Stimulated activated memory B cell treated with anti-CD40 and anti-IgM and Interleukin-4, amounts not matched to agents 10 μg/mL and 1 μg/mL and 100 μg/mL, for 72 hours (primary cell): ENCODE data around the gene TMEM244.
"Not testable (repeated sequence)": the region's sequence is repeated elsewhere in the genome, so short reads cannot be mapped to it uniquely, and the experiment has no call there.

Source experiments
- ATAC-seq: fragments of 150-1000 bp; cut with Tn5 transposase; 2 replicates; pipeline ENCODE4 v1.10.0; 2021
- H3K27ac Mint-ChIP-seq: one replicate; pipeline ENCODE4 v1.8.0; 2022; ENCODE audit warnings: mild to moderate bottlenecking, mixed read lengths
- H3K27me3 Mint-ChIP-seq: one replicate; pipeline ENCODE4 v1.8.0; 2022; ENCODE audit warnings: mixed read lengths
- H3K36me3 Mint-ChIP-seq: one replicate; pipeline ENCODE4 v1.8.0; 2022; ENCODE audit warnings: mixed read lengths
- H3K4me1 Mint-ChIP-seq: one replicate; pipeline ENCODE4 v1.8.0; 2022; ENCODE audit warnings: mixed read lengths
- H3K4me3 Mint-ChIP-seq: one replicate; pipeline ENCODE4 v1.8.0; 2022; ENCODE audit warnings: mild to moderate bottlenecking, moderate library complexity, mixed read lengths
- H3K9me3 Mint-ChIP-seq: one replicate; pipeline ENCODE4 v1.8.0; 2022; ENCODE audit warnings: mixed read lengths

TMEM244 gene

DNA sequence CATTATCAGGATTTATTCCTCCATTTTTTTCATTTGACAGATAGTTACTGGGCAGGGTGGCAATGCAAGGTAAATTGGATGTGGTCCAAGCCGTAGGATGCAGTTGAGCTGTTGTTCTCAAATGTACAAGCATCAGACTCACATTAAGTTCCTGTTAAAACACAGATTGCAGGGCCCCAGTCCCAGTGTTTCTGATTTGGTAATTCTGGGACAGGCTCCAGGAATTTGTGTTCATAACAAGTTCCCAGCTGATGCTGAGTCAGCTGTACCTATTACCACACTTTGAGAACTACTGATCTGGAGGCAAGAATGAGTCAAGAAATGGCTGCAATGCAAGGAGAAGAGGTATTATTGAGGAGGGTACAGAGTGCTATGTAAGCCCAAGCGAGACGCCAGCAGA is 11.7 kb downstream of the TMEM244 start:
- Mint-ChIP-seq H3K27ac (no peak overlapping the region), H3K9me3 (no peaks in the 10 kb centered on the region), H3K4me3 (no peak overlapping the region), H3K27me3 (peaks cover 19% of the 10 kb centered on the region), H3K4me1 (no peaks in the 10 kb centered on the region), H3K36me3 (no peaks in the 10 kb centered on the region)
- ATAC-seq: no peak

DNA sequence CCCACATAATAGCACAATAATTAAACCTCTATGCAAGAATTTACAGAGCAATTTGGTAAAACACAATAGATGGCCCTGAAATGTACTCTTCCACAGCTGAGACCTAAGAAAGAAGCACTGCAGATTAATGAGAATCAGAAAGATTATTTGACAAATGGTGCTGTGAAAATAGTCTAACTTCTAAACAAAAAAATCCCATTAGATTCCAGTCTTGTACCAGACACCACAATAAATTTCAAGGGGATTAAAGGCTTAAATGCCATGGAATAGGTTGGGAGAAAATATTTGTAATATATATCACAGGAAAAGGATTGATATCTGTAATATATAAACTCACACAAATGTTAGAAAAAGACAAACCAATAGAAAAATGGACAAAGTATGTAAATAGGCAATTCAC is 14.4 kb downstream of the TMEM244 start:
- Mint-ChIP-seq H3K9me3 (no peaks in the 10 kb centered on the region), H3K4me1 (no peaks in the 10 kb centered on the region), H3K36me3 (no peaks in the 10 kb centered on the region), H3K4me3 (no peak overlapping the region), H3K27me3 (peaks cover 19% of the 10 kb centered on the region), H3K27ac (no peak overlapping the region)
- ATAC-seq: no peak

DNA sequence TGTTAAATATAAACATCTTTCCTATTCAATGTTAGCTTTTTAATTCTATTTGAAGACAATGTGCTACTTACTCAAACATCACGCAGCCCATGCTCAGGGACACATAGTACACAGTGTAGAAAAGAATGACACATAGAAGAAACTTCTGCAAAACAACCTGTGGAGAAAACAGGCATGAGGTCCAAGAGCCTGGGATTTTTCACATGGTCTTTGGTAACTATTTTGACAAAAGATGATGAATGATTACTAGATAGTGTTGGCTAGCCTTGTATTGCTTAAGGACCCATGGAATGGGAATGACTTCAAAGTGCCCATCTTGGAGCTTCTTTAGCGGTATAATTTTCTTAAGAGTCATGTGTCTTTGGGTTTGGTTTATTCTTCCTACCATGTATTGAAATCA is 15.4 kb downstream of the TMEM244 start:
- no peaks in the 10 kb centered on the region for H3K36me3 Mint-ChIP-seq
- no peak overlapping the region for H3K27ac Mint-ChIP-seq
- H3K4me3 Mint-ChIP-seq: no peak overlapping the region
- H3K27me3 Mint-ChIP-seq: peaks cover 19% of the 10 kb centered on the region
- no peaks in the 10 kb centered on the region for H3K4me1 Mint-ChIP-seq
- H3K9me3 Mint-ChIP-seq: no peaks in the 10 kb centered on the region
- no peak for ATAC-seq

DNA sequence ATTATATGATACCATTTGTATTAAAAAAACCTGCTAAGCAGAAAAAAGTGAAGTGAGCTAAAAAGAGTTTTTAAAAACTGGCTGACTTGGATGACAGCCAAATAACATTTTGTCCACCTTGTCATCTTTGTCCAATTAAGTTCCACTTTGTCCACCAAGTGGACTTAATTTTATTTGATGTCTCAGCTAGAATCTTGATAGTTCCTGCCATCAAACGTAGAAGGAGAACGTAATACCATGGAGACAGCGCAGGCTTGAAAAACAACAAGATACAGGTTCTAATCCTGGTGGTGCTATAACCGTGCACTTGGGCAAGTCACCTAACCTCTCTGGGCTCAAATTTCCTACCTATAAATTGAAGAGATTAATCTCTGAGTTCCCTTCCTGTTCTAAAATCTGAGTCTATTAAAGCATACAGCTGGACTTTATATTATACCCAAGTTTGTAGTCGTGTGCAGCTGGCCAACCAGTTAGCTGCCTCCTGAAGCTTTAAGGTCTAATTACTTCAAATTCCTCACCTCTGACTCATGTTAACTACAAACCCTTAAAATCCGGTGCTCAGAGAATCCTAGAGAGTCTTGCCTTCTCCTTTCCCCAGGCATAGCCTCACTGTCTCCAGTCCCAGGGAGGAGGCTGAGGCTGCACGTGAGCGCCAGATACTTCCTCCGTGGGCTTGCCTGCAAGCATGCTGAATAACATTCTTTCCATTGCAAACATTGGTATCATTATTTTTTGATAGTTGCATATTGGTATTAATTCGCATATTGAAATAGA is 16.8 kb downstream of the TMEM244 start:
- Mint-ChIP-seq H3K4me1 (no peaks in the 10 kb centered on the region), H3K27me3 (peaks cover 20% of the 10 kb centered on the region), H3K9me3 (no peaks in the 10 kb centered on the region), H3K27ac (no peak overlapping the region), H3K4me3 (no peak overlapping the region), H3K36me3 (no peaks in the 10 kb centered on the region)
- no peak for ATAC-seq

DNA sequence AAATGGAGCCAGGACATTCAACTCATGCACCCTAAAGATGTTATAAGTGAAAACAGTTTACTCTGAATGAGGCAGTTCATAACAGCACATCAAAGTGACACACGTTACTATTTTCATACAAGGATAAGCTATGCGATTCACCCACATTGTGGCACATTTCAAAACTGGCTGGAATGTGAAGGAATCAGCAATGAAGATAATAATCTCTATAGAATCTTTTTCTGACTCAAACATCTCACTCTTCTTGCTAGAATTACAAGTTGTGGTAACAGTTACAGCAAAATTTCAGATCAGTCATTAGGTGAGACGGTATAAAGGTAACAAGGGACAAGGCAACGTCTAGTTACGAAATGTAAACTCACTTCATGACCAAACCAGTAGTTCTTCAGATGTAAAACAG is 17.5 kb downstream of the TMEM244 start:
- H3K9me3 Mint-ChIP-seq: no peaks in the 10 kb centered on the region
- no peak overlapping the region for H3K4me3 Mint-ChIP-seq
- H3K27ac Mint-ChIP-seq: no peak overlapping the region
- H3K4me1 Mint-ChIP-seq: no peaks in the 10 kb centered on the region
- ATAC-seq: no peak
- peaks cover 24% of the 10 kb centered on the region for H3K27me3 Mint-ChIP-seq
- no peaks in the 10 kb centered on the region for H3K36me3 Mint-ChIP-seq

DNA sequence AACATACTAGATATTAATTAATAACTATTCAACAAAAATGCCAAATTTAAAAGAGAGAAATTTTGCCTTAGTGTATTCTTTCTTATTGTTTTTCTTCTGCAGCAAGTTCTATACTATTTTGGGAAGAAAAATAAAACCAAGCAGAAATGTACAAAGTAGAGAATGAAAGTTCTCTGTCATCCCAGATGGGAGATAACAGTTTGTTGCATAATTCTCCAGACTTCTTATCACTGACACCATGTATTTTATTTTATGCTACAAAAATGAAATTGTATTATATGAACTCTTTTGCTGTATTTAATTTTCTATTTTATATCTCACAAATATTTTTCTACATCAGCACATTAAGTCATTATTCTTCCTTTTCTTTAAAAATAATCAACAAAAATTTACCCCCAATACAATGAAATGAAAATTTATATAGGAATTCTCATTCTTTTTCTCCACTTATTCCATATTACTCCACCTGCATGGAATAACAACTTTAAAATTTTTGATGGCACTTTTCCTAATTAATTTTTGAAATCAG is 18.2 kb downstream of the TMEM244 start:
- Mint-ChIP-seq H3K27me3 (peaks cover 20% of the 10 kb centered on the region), H3K27ac (no peak overlapping the region), H3K4me3 (no peak overlapping the region), H3K36me3 (no peaks in the 10 kb centered on the region), H3K9me3 (no peaks in the 10 kb centered on the region), H3K4me1 (no peaks in the 10 kb centered on the region)
- ATAC-seq: no peak

DNA sequence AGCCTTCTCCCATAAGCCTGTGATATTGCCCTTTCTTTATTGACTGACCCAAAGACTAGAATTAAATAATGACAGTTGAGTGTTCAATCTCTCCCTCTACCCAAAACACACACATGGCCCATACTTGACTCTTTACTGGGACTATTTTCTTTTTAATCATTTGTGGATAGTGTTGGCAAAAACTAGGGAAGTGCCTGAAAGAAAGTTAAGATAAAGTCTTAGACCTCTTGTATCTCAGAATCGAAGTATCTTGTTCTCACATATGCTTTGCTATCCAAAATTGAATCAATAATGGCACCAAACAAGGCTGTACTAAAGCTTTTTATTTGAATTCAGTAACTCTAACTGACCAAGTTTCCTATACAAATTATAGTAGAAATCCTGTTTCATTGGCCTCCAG is 19.0 kb downstream of the TMEM244 start:
- ATAC-seq: no peak
- Mint-ChIP-seq H3K27me3 (peaks cover 14% of the 10 kb centered on the region), H3K27ac (no peak overlapping the region), H3K4me3 (no peak overlapping the region), H3K36me3 (no peaks in the 10 kb centered on the region), H3K4me1 (no peaks in the 10 kb centered on the region), H3K9me3 (no peaks in the 10 kb centered on the region)

DNA sequence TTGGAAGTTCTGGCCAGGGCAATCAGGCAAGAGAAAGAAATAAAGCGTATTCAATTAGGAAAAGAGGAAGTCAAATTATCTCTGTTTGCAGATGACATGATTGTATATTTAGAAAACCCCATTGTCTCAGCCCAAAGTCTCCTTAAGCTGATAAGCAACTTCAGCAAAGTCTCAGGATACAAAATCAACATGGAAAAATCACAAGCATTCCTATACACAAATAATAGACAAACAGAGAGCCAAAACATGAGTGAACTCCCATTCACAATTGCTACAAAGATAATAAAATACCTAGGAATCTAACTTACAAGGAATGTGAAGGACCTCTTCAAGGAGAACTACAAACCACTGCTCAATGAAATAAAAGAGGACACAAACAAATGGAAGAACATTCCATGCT is 21.6 kb downstream of the TMEM244 start:
- not testable (repeated sequence) for H3K36me3 Mint-ChIP-seq

DNA sequence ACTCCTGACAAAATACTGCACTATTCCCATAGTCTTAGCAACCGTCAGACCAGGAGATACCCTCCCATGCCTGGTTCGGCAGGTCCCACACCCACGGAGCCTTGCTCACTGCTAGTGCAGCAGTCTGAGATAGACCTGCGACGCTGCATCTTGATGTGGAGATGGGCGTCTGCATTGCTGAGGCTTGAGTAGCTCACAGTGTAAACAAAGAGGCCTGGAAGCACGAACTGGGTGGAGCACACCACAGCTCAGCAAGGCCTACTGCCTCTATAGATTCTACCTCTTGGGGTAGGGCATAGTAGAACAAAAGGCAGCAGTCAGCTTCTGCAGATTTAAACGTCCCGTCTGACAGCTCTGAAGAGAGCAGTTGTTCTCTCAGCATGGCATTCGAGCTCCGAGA is 25.4 kb downstream of the TMEM244 start:
- Mint-ChIP-seq H3K9me3 (peaks cover 5% of the 10 kb centered on the region), H3K4me3 (no peak overlapping the region), H3K27me3 (peaks cover 14% of the 10 kb centered on the region), H3K27ac (no peak overlapping the region), H3K36me3 (no peaks in the 10 kb centered on the region), H3K4me1 (no peaks in the 10 kb centered on the region)
- ATAC-seq: no peak

More for the DNA sequence above, 21.6 kb downstream of the TMEM244 start:
- H3K9me3 Mint-ChIP-seq, ATAC-seq, H3K4me3 Mint-ChIP-seq, H3K4me1 Mint-ChIP-seq, H3K27ac Mint-ChIP-seq: not testable (repeated sequence)
- peaks cover 14% of the 10 kb centered on the region for H3K27me3 Mint-ChIP-seq

DNA sequence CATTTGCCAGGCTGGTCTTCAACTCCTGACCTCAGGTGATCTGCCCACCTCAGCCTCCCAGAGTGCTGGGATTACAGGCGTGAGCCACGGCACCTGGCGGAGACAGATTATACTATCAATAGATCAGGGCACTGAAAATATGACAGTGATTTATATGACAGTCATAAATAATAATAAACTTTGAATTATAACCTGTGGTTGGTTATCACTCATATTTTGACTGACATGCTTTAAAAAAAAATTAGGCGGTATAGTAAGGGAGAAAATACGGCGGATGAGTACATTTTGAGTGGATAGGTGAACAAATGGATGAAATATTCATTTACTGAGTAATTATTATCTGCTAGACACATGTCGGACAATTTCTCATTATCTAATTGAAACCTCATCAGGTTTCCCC is 28.8 kb downstream of the TMEM244 start:
- Mint-ChIP-seq H3K27ac (no peak overlapping the region), H3K4me1 (no peaks in the 10 kb centered on the region), H3K36me3 (no peaks in the 10 kb centered on the region), H3K9me3 (peaks cover 5% of the 10 kb centered on the region), H3K27me3 (no peaks in the 10 kb centered on the region), H3K4me3 (no peak overlapping the region)
- ATAC-seq: no peak

DNA sequence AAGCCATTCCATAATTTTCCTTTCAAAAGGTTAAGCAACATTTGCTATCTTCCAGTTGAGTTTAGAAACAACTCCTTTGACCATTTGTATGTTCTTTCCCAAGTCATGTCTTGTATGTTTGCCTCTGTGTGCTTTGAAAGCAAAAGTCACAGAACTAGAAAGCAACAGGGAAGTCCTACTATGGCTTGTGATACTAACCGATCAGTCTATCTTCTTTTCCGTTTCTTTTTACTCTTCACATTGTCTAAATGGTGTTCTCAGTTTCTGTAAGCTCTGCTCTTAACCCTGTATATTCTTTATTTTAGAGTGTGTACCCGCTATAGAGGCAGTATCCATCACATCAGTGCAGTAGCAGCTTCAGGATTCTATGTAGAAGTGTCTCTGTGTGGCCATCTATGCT is 32.9 kb downstream of the TMEM244 start:
- no peak overlapping the region for H3K27ac Mint-ChIP-seq
- H3K27me3 Mint-ChIP-seq: no peaks in the 10 kb centered on the region
- no peaks in the 10 kb centered on the region for H3K9me3 Mint-ChIP-seq
- H3K36me3 Mint-ChIP-seq: no peaks in the 10 kb centered on the region
- no peak overlapping the region for H3K4me3 Mint-ChIP-seq
- no peaks in the 10 kb centered on the region for H3K4me1 Mint-ChIP-seq
- ATAC-seq: no peak

DNA sequence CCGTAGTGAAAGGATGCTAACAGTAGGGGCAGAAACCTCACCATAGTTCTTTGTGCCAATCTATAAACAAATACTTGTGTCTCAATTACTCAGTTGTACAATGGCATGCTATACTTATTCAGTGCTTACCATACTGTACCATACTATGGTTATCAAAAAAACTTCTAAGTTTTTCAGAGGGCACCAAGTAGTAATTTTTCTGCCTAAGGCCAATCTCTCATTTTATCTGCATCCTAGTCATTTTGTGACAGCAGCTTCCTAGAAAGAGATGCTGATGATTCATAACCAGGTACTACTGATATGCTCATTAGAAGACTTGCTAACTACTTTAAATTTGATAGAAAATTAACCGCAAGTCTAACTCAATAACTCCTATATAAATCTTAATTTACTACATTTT is 42.9 kb downstream of the TMEM244 start:
- Mint-ChIP-seq H3K9me3 (no peaks in the 10 kb centered on the region), H3K4me1 (peaks cover 9% of the 10 kb centered on the region), H3K4me3 (no peak overlapping the region), H3K27ac (no peak overlapping the region), H3K27me3 (peaks cover 40% of the 10 kb centered on the region), H3K36me3 (no peaks in the 10 kb centered on the region)
- ATAC-seq: no peak

DNA sequence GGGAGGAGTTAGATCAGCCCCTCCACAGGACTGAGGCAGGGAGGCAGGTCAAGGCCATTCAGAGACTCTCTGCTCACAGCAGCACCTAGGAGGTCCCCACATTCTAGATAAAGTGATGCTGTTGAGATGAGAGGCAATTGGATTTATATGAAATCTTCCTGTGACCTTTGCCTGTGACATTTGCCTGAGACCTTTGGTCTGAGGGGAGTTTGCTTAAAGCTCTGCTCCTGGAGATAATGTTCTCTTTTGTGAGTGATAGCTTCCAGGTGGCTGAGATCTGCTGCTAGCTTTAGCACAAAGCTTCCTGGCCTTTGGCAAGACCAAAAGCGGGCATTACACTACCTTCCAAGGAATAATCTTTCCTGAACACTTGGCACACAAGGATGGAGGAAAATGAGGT is 43.3 kb downstream of the TMEM244 start:
- H3K4me3 Mint-ChIP-seq: no peak overlapping the region
- H3K9me3 Mint-ChIP-seq: no peaks in the 10 kb centered on the region
- peaks cover 40% of the 10 kb centered on the region for H3K27me3 Mint-ChIP-seq
- peaks cover 9% of the 10 kb centered on the region for H3K4me1 Mint-ChIP-seq
- no peak overlapping the region for H3K27ac Mint-ChIP-seq
- no peaks in the 10 kb centered on the region for H3K36me3 Mint-ChIP-seq
- no peak for ATAC-seq

DNA sequence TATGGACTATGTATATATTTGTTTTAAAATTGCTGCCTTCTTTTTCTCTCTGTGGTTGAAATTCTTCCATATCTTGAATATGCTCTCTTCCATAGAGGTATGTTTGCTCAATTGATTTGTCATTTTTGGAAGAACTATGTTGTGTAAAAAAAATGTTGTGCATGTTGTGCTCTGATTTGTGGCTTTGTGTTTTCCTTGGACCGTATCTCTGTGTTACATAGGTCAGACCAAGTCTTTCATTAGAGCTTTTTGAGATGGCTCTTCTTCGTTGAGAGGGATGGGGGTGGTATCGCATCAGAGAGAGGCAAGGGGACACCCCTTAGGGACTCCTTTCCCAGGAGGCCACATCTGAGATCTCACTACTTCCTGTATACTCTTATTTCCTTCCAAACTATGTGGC is 43.8 kb downstream of the TMEM244 start:
- Mint-ChIP-seq H3K27ac (no peak overlapping the region), H3K36me3 (no peaks in the 10 kb centered on the region), H3K9me3 (no peaks in the 10 kb centered on the region), H3K27me3 (peaks cover 40% of the 10 kb centered on the region), H3K4me1 (peaks cover 9% of the 10 kb centered on the region), H3K4me3 (no peak overlapping the region)
- ATAC-seq: no peak

DNA sequence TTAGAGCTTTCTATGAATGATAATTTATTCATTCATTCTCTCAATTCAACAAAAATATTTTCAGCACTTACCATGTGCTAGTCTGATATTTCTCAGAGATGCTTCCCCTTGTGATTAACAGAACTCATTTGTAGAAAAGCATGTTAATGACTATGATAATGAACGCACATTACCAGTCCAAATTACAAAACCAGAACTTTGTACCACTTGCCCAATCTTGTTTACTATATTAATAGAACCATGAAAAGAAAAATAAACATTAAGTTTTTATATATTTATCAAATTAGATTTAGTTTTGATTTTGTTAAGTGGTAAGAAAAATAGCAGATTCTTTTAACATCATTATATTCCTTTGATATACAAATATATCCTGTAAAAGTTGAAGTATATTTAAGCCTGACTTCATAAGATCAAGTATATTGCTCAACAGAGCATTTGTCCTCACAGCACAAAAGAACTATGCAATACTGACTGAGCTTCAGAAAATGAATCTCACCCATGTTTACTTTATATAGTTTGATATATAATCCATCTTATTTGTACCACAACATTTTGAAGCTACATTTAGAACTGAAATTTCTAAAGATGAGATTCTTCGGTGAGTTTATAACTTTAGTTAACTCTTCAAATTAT is 48.9 kb downstream of the TMEM244 start:
- peaks cover 1% of the 10 kb centered on the region for H3K4me1 Mint-ChIP-seq
- H3K9me3 Mint-ChIP-seq: peaks cover 5% of the 10 kb centered on the region
- H3K27ac Mint-ChIP-seq: no peak overlapping the region
- H3K27me3 Mint-ChIP-seq: peaks cover 20% of the 10 kb centered on the region
- no peak for ATAC-seq
- H3K36me3 Mint-ChIP-seq: no peaks in the 10 kb centered on the region
- no peak overlapping the region for H3K4me3 Mint-ChIP-seq

DNA sequence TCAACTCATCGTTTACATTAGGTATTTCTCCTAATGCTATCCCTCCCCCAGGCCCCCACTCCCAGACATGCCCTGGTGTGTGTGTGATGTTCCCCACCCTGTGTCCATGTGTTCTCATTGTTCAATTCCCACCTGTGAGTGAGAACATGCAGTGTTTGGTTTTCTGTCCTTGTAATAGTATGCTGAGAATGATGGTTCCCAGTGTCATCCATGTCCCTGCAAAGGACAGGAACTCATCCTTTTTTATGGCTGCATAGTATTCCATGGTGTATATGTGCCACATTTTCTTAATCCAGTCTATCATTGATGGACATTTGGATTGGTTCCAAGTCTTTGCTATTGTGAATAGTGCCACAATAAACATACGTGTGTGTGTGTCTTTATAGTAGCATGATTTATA is 54.0 kb downstream of the TMEM244 start:
- H3K36me3 Mint-ChIP-seq: not testable (repeated sequence)
- H3K27me3 Mint-ChIP-seq: peaks cover 27% of the 10 kb centered on the region

More for the DNA sequence above, 54.0 kb downstream of the TMEM244 start:
- not testable (repeated sequence) for H3K4me1 Mint-ChIP-seq, ATAC-seq, H3K27ac Mint-ChIP-seq, H3K4me3 Mint-ChIP-seq
- peaks cover 17% of the 10 kb centered on the region for H3K9me3 Mint-ChIP-seq
